Activated CD4-positive, alpha-beta memory T cell treated with anti-CD3 and anti-CD28 coated beads, Interleukin-2, amount 10 ng/mL, durations not matched to agents 7 days and 5 days (primary cell): ENCODE measurements around the gene ZFYVE19. TPM values are rescaled to one million over a fixed set of nuclear protein-coding genes. Genes with fewer than 3 reads are reported as not detected.

Experiments
- CTCF ChIA-PET: fragments of 350-600 bp; sonication (Branson Sonifier 250); formaldehyde crosslinking; loops from one replicate; lab custom pipeline; 2021; ENCODE audit warnings: antibody characterized with exemption, inconsistent platforms; lab: Charles Lee
- POLR2A ChIA-PET: fragments of 350-600 bp; sonication (Branson Sonifier 250); formaldehyde crosslinking; loops from one replicate; lab custom pipeline; 2021; ENCODE audit warnings: antibody characterized with exemption; lab: Charles Lee
- DNase-seq: peaks from one replicate; pipeline ENCODE4 v3.0.0-alpha.2; 2020
- H3K27ac Mint-ChIP-seq: one replicate; pipeline ENCODE4 v1.8.0; 2021; ENCODE audit warnings: mild to moderate bottlenecking, mixed read lengths
- H3K27me3 Mint-ChIP-seq: one replicate; pipeline ENCODE4 v1.8.0; 2021; ENCODE audit warnings: mixed read lengths
- H3K36me3 Mint-ChIP-seq: one replicate; pipeline ENCODE4 v1.8.0; 2021; ENCODE audit warnings: low read depth, mixed read lengths
- H3K4me1 Mint-ChIP-seq: one replicate; pipeline ENCODE4 v1.8.0; 2021; ENCODE audit warnings: mixed read lengths
- H3K4me3 Mint-ChIP-seq: one replicate; pipeline ENCODE4 v1.8.0; 2021; ENCODE audit warnings: mild to moderate bottlenecking, mixed read lengths
- H3K9me3 Mint-ChIP-seq: one replicate; pipeline ENCODE4 v1.8.0; 2021; ENCODE audit warnings: mixed read lengths
- total RNA-seq, 2 experiments: library from RNA; stranded (reverse); gene quantifications; one replicate each; pipeline ENCODE4 v1.2.3, GENCODE V29; 2021

The ZFYVE19 gene
- total RNA-seq, 2 experiments from 2014 or later, result 27.2 to 29.8 TPM

DNA sequence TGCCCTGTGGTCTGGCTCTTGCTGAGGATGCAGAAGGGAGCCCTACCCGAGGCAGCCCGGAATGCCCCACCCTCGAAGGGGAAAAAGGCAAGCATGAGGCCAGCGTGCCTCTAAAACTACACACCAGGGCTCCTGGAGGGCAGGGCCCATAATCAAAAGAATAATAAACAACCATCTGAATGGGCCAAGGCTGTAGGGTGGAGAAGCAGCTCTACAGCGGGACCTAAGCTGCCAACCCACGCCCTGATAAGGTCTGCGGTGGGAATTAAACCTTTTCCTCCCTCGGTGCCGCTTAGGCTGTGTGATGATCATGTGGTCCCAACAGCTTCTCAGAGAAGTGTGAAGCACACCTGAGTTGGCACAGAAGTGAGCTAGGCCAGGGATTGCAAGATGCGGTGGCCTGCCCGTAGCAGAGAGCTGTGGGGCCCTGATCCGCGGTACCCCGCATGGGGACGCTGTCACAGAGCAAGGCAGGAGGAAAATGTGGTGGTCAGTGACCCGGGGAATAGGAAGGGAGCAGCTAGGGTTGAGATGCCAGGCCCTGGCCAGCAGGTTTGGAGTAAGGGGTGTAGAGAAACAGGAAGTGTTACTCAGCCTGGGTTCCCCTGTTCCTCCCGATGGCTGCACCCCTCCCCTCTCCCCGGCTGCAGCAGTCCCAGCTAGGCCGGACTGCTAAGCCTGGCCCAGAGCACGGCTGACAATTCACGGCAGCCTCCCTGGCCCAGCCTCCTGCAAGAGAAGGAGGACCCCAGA lies 38.2 kb upstream of the ZFYVE19 start:
- ChIA-PET POLR2A (interaction anchor here (0.6 to 3.0 kb wide), 6 partner anchors 11 to 131 kb away, joined by 3 to 11 read pairs (median 4); partner anchors contain the start of gene RAD51), CTCF (interaction anchor here (1.0 kb wide), 1 partner anchor 10 kb away, joined by 3 read pairs; no protein-coding TSS in a partner anchor)
- Mint-ChIP-seq H3K9me3 (no peaks in the 10 kb centered on the region), H3K36me3 (peaks cover 13% of the 10 kb centered on the region), H3K4me3 (no peak overlapping the region), H3K27me3 (no peaks in the 10 kb centered on the region), H3K27ac (peak overlapping the region; percentile 62), H3K4me1 (peaks cover 44% of the 10 kb centered on the region)
- DNase-seq, result no peak

DNA sequence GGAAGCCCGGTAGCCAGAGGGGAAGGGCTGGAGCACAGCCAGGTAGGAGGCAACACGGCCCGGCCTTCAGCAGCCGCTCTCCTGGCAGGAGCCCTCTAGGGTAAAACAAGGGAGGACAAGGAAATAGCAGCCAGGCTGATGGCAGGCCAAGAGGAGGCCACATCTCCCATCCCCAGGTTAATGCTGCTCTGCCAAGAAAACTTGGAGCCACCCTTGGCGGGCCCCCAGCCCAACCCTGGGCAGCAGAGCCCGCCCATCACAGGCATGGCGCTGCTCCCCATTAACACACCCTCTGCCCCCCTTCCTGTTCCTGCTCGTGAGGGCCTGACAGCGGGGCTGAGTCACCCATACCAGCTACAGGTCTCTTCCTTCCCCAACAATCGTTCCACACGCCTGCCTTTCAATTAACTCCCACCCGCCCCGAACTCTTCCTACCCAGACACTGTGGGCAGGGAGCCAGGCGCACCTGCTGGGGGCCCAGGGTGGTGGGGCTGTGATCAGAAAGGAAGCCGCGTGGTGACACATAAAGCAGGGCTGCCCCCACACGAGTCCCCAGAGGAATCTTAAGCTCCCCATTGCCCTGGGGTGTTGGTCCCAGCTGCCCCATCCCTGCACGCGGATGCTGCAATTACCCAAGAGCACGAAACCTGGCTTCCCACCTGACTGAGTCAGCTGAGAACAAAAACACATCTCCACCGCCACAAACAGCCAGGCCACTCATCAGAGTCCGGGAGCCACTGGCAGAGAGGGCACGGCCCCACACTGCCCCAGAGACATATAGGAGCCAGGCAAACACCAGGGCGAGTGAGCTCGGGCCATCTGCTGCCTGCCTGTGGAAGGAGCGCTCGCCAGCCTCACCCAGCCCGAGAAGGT lies 37.4 kb upstream of the ZFYVE19 start, which contains the start of gene C15orf62:
Gene C15orf62, plus strand, starts transcription at position 707 of the 873 bp plus-strand sequence. CDS start 516 bp downstream, outside the sequence.
- CTCF ChIA-PET, result interaction anchor here (0.6 to 1.0 kb wide), 2 partner anchors 10 to 90 kb away, joined by 3 read pairs; no protein-coding TSS in a partner anchor

GRCh38 chr15:40770147-40770721 lies 36.7 kb upstream of the ZFYVE19 start:
- H3K4me1 Mint-ChIP-seq, result peaks cover 32% of the 10 kb centered on the region
- DNase-seq, result no peak
- H3K27me3 Mint-ChIP-seq, result no peaks in the 10 kb centered on the region
- H3K36me3 Mint-ChIP-seq, result peaks cover 24% of the 10 kb centered on the region
- no peak overlapping the region for H3K27ac Mint-ChIP-seq
- no peak overlapping the region for H3K4me3 Mint-ChIP-seq
- ChIA-PET CTCF (interaction anchor here (0.6 kb wide), 1 partner anchor 91 kb away, joined by 3 read pairs; no protein-coding TSS in a partner anchor), POLR2A (interaction anchor here (0.9 to 3.0 kb wide), 4 partner anchors 8 to 75 kb away, joined by 3 to 11 read pairs (median 4); partner anchors contain the start of genes DNAJC17, RAD51 and ZFYVE19)
- H3K9me3 Mint-ChIP-seq, result no peaks in the 10 kb centered on the region

More for the DNA sequence above, 37.4 kb upstream of the ZFYVE19 start, which contains the start of gene C15orf62:
- Mint-ChIP-seq H3K27ac (peak within 1 kb of the TSS; percentile 62), H3K4me3 (no peak within 1 kb of the TSS), H3K27me3 (no peaks in the 10 kb centered on the region), H3K4me1 (peaks cover 39% of the 10 kb centered on the region), H3K36me3 (peaks cover 17% of the 10 kb centered on the region), H3K9me3 (no peaks in the 10 kb centered on the region)
- POLR2A ChIA-PET, result interaction anchor here (0.6 to 3.0 kb wide), 8 partner anchors 12 to 132 kb away, joined by 3 to 11 read pairs (median 4); partner anchors contain the start of genes DNAJC17, RAD51 and ZFYVE19
- no peak for DNase-seq

DNA sequence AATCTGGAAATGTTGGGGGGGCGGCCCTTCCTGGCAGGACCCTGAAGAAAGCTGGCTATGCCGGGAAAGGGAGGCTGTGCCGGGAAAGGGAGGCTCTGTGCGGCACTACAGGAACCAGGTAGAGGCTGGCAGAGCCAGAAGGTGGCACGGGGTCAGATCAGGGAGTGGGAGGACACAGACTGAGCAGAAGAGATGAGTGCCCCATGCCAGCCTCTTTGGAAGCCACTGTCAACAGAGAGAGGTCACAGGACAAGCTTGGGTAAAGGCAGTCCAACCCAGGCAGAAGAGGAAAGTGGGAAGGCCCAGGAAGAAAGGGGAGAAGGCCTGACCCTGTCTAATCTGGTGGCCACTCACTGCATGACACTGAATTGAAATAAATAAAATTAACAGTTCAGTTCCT lies 35.6 kb upstream of the ZFYVE19 start:
- POLR2A ChIA-PET, result interaction anchor here (0.9 kb wide), 1 partner anchor 9 kb away, joined by 3 read pairs; no protein-coding TSS in a partner anchor

DNA sequence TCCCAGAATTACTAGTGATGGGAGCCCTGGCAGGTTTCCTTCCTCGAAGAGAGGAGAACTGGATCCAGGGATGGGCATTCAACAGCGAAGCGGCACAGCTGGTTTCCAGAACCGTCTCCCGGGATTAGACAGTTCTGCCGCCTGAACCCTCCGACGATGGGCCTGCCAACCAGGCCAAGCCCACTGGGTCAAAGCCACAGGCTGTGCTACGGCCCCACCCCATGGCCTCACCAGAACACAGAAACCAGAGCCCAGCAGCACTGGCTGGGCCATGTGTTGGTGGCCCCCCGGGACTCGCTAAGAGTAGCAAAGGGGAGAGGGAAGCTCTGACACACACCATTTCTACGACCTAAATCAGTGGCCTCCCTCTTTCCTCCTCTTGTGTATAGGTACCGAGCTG lies 34.9 kb upstream of the ZFYVE19 start:
- Mint-ChIP-seq H3K36me3 (peaks cover 37% of the 10 kb centered on the region), H3K9me3 (no peaks in the 10 kb centered on the region), H3K27me3 (no peaks in the 10 kb centered on the region), H3K4me1 (peaks cover 27% of the 10 kb centered on the region), H3K4me3 (no peak overlapping the region), H3K27ac (no peak overlapping the region)
- ChIA-PET CTCF (interaction anchor here (1.8 kb wide), 1 partner anchor 11 kb away, joined by 4 read pairs; no protein-coding TSS in a partner anchor), POLR2A (no interaction called here)
- DNase-seq, result no peak

More for the DNA sequence above, 35.6 kb upstream of the ZFYVE19 start:
- Mint-ChIP-seq H3K27me3 (no peaks in the 10 kb centered on the region), H3K36me3 (peaks cover 30% of the 10 kb centered on the region), H3K9me3 (no peaks in the 10 kb centered on the region), H3K27ac (no peak overlapping the region), H3K4me3 (no peak overlapping the region), H3K4me1 (peaks cover 22% of the 10 kb centered on the region)
- no peak for DNase-seq
- CTCF ChIA-PET, result interaction anchor here (1.8 kb wide), 1 partner anchor 11 kb away, joined by 4 read pairs; no protein-coding TSS in a partner anchor

DNA sequence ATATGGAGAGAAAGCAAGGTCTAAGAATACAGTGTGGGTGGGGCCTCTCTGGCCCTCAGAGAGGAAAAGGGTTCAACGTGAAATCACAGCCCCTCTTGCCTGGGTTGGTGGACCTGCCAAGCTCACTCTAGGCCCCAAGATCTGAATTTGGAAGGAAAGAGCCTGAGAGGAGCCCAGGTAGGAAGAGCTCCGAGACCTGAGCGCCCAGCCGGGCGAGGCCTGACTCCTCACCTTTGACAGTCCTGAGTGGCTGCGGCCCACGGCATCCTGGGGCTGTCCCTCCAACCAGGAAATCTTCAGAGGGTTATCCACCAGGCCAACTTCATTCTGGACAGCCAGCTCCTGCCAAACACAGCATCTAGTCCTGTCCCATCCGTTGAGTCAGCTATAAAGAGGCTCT lies 33.4 kb upstream of the ZFYVE19 start:
- H3K27ac Mint-ChIP-seq, result no peak overlapping the region
- H3K27me3 Mint-ChIP-seq, result no peaks in the 10 kb centered on the region
- H3K9me3 Mint-ChIP-seq, result no peaks in the 10 kb centered on the region
- H3K4me3 Mint-ChIP-seq, result no peak overlapping the region
- peaks cover 35% of the 10 kb centered on the region for H3K36me3 Mint-ChIP-seq
- ChIA-PET CTCF (no interaction called here), POLR2A (interaction anchor here (1.0 kb wide), 1 partner anchor 30 kb away, joined by 4 read pairs; no protein-coding TSS in a partner anchor)
- peaks cover 28% of the 10 kb centered on the region for H3K4me1 Mint-ChIP-seq
- DNase-seq, result no peak

GRCh38 chr15:40773902-40774301 lies 33.0 kb upstream of the ZFYVE19 start:
- no peak overlapping the region for H3K4me3 Mint-ChIP-seq
- no peaks in the 10 kb centered on the region for H3K9me3 Mint-ChIP-seq
- H3K27me3 Mint-ChIP-seq, result no peaks in the 10 kb centered on the region
- H3K27ac Mint-ChIP-seq, result no peak overlapping the region
- peaks cover 24% of the 10 kb centered on the region for H3K4me1 Mint-ChIP-seq
- no peak for DNase-seq
- CTCF ChIA-PET, result no interaction called here
- POLR2A ChIA-PET, result interaction anchor here (1.0 to 5.6 kb wide), 2 partner anchors 9 to 30 kb away, joined by 4 to 34 read pairs; partner anchors contain the start of gene GCHFR
- H3K36me3 Mint-ChIP-seq, result peaks cover 35% of the 10 kb centered on the region

- CTCF ChIA-PET, result no interaction called here
- no peak overlapping the region for H3K4me3 Mint-ChIP-seq
These were observed 31.9 kb upstream of the ZFYVE19 start for GRCh38 chr15:40775007-40775406.

DNA sequence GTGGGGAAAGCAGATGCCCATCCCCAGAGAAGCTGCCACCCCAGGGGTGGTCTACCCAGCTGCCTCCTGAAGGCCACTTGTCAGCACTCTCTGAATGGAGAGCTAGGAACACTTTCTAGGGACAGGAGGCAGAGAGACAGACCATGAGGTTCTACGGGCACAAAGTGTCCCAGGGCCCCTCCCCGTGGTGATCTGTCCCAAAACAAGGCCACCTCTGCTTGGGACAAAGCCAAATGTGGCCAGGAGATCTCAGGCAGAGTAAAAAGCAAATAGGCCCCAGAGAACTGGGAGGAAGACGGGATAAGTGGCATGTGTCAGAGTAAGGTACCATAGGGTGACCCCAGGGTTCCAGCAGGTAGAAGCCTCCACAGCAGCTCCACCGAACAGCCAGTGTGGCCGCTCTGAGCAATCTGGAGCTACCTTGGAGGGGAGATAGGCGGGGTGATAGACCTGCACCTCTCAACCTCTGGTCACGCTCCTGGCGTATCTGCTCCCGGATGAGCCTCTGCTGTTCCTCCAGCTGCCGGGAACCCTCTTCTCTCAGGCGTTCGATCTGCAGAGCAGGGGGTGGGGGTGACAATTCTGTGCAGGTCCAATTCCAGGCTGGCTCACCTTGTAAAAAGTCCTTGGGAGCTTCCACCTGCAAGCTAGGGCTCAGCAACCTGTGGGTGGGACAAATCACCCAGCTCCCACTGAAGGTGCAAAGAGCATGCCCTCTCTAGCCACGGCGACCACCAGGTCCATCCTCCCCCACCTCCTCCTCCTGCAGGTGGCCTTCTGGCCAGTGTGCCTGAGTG lies 31.0 kb upstream of the ZFYVE19 start:
- H3K27me3 Mint-ChIP-seq, result no peaks in the 10 kb centered on the region
- H3K27ac Mint-ChIP-seq, result no peak overlapping the region
- no peak for DNase-seq
- H3K36me3 Mint-ChIP-seq, result peaks cover 32% of the 10 kb centered on the region
- POLR2A ChIA-PET, result interaction anchor here (0.7 to 5.6 kb wide), 8 partner anchors 11 to 207 kb away, joined by 3 to 34 read pairs (median 3); partner anchors contain the start of genes GCHFR, RAD51, RPUSD2 and VPS18
- H3K4me1 Mint-ChIP-seq, result peaks cover 10% of the 10 kb centered on the region
- CTCF ChIA-PET, result interaction anchor here (0.8 to 3.6 kb wide), 6 partner anchors 10 to 118 kb away, joined by 3 to 15 read pairs (median 7); partner anchors contain the start of gene VPS18
- no peaks in the 10 kb centered on the region for H3K9me3 Mint-ChIP-seq
- no peak overlapping the region for H3K4me3 Mint-ChIP-seq

More at GRCh38 chr15:40775007-40775406, 31.9 kb upstream of the ZFYVE19 start:
- Mint-ChIP-seq H3K36me3 (peaks cover 35% of the 10 kb centered on the region), H3K27me3 (no peaks in the 10 kb centered on the region), H3K4me1 (peaks cover 13% of the 10 kb centered on the region), H3K27ac (no peak overlapping the region), H3K9me3 (no peaks in the 10 kb centered on the region)
- DNase-seq, result no peak
- POLR2A ChIA-PET, result interaction anchor here (0.7 to 5.6 kb wide), 4 partner anchors 10 to 81 kb away, joined by 3 to 34 read pairs (median 4); partner anchors contain the start of gene GCHFR

GRCh38 chr15:40776537-40777141 lies 30.2 kb upstream of the ZFYVE19 start:
- Mint-ChIP-seq H3K4me3 (no peak overlapping the region), H3K27ac (peak overlapping the region; percentile 83), H3K9me3 (no peaks in the 10 kb centered on the region), H3K27me3 (no peaks in the 10 kb centered on the region), H3K36me3 (peaks cover 32% of the 10 kb centered on the region), H3K4me1 (peaks cover 10% of the 10 kb centered on the region)
- POLR2A ChIA-PET, result interaction anchor here (0.7 to 5.6 kb wide), 6 partner anchors 12 to 208 kb away, joined by 3 to 34 read pairs (median 3); partner anchors contain the start of genes GCHFR, RAD51, RPUSD2 and VPS18
- DNase-seq, result peak; percentile 69
- CTCF ChIA-PET, result interaction anchor here (0.5 to 3.6 kb wide), 8 partner anchors 9 to 184 kb away, joined by 3 to 15 read pairs (median 6); partner anchors contain the start of gene VPS18
